Measurements from ENCODE around the gene FAM210B.

DNA sequence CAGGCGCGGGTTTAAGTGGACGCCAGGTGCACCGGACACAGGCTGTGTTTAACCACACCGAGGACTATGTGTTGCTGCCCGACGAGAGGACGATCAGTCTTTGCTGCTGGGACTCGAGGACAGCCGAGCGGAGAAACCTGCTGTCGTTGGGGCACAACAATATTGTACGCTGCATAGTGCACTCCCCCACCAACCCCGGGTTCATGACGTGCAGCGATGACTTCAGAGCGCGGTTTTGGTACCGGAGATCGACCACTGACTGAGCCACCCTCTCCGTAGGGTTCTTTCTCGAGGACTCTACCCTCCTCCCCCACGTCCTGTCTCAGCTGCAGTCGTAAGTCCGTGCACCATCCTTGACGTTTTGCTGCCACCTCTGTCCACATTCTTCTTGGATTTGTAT, 44.7 kb downstream of the FAM210B start:
- TF ChIP-seq, protein P1, sequence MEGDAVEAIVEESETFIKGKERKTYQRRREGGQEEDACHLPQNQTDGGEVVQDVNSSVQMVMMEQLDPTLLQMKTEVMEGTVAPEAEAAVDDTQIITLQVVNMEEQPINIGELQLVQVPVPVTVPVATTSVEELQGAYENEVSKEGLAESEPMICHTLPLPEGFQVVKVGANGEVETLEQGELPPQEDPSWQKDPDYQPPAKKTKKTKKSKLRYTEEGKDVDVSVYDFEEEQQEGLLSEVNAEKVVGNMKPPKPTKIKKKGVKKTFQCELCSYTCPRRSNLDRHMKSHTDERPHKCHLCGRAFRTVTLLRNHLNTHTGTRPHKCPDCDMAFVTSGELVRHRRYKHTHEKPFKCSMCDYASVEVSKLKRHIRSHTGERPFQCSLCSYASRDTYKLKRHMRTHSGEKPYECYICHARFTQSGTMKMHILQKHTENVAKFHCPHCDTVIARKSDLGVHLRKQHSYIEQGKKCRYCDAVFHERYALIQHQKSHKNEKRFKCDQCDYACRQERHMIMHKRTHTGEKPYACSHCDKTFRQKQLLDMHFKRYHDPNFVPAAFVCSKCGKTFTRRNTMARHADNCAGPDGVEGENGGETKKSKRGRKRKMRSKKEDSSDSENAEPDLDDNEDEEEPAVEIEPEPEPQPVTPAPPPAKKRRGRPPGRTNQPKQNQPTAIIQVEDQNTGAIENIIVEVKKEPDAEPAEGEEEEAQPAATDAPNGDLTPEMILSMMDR (IDR thresholded peaks at IDR 0.05; ENCODE audit: low read length): no peak
- TF ChIP-seq EZH2 (optimal IDR thresholded peaks at IDR 0.05; ENCODE audit: low read depth, low read length): no peak
